ENCODE data around the gene PAX2.

PAX2 gene

DNA sequence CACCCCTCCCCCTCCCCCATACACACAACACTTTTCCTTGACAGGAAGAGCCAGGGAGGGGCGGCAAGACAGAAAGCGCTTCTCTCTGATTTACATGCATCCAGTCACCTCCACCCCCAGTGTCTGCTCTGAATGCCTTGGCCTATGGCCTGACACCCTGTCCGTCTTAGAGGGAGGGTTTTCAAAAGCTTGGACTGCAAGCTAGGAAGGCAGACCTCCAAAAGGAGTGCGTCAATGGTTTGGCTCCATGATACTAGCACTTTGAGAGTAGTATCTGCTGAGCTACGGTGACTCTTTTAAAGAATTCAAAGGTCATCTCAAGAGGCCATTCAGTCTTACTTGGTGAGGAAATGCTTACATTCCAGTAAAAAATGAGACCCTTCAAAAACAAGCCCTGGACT lies 20.3 kb upstream of the PAX2 start:
- no peak for DNase-seq

DNA sequence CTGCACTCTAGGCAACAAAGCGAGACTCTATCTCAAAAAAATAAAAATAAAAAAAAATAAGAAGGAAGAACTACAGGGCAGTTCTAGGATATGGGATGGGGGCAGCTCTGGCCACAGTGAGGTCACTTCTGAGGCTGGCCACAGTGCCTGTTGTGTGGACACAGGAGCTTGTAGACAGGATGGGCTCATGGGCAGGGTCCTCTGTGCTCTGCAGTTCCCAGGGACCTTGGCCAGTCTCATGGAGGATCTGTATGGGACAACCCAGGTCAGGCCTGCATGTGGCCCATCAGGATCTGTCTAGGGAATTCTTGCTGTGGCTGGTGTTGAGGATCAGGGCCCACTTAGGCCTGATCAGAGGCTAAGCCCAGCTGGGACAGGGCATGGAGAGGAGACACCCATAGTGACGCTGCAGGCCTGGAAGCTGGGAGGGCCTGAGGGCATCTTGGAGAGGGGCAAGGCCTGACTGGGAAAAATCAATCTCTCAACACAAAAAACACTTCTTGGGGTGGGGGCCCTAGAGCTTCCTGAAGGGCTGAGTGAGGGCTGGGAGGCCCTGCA lies 19.4 kb upstream of the PAX2 start:
- DNase-seq, result no peak

DNA sequence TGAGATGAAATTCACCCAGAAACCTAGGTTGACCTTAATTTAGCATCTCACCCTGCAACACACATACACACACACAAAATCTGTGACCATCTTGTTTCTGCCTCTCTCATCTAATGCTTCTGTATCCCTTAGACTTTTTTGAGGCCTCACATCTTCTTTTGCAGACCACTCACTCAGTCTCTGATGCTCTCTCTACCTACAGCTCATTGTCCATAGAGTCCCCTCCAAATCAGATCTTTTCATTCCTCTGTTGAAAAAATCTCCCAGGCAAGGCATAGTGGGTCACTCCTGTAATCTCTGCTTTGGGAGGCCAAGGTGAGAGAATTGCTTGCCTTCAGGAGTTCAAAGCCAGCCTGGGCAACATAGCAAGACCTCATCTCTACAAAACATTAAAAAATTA lies 17.6 kb upstream of the PAX2 start:
- no peak for DNase-seq

DNA sequence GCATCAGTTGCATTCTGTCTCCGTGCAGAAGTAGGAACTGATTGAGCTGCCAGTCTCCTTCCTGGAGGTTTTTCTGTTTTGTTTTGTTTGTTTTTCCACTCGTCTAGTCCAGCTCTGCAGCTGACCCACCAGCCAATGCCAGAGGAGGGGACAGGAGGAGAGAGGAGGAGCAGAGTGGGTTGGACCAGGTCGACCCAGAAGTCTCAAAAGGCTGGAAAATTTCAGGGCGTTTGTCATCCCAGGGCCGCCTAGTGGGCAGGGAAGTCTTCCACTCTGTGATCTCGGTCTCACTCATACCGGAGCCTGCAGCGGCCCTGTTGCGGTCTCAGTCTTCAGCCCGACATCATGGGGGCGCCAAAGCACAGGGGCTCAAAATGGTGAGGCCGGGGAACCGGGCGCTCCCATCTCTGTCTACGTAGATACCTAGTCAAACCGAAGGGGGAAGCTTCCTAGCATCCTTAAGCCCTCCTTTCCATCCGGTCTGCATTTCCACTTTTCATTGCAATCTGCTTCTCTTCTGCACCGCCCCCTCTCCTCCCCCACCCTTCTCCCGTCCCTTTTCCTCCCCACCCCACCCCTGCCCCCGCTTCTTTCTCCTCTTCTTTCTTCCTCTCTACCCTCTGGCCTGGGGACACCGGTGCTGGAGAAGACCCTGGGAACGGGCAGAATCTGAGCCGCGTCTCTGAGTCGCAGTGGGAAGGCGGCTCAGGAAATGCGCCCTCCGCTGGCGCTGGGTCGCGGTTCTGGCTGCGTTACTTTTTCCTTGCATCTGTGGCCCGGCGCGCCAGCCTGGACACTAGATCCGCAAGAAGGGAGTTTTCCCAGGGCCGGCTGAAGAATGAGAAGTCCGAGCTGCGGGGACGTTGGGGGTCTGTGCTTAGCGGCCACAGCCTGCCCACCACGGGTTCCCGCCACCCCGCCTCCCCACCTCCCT lies 16.2 kb upstream of the PAX2 start:
- peak; percentile 70 to 73 for DNase-seq

DNA sequence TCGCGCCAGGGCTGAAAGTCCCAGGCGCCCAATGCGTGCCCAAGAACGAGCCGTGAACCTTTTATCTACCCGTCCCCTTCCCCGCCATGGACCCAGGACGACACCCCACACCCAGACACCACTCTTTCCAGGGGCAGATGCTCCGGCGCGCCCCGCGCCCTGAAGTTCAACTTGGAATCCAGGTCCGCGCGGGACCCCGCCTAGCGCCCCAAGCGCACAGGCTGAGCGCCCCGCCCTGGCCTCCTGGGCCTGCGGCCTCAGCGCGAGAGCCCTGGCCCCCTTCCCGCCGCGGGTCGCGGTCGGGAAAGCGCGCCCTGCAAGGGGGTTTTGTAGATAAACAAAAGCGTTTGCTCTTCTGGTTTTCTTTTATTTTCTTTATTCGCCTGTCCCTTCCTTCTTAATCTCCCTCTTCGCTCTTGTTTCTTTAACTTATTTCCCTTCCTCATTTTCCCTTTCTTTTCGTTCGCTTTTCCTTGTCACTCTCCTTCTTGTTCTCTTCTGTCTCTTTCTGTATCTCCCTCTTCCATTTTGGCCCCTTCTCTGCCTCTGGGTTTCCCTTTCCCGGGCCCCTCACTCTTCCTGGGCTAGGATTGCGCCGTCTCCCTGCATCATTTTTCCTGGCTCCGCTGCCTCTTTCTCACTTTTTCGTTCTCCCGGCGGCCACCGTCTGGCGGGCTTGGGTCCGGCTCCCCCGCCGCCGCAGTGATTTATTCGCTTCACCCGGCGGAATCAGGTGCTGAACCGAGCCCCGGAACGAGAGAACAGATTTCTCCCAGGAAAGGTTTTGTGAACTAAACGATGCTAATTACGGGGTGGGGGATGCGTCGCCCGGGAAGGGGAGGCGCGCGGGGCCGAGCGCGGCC lies 15.3 kb upstream of the PAX2 start:
- DNase-seq, result peak in 1 of 2 experiments; percentile 23

DNA sequence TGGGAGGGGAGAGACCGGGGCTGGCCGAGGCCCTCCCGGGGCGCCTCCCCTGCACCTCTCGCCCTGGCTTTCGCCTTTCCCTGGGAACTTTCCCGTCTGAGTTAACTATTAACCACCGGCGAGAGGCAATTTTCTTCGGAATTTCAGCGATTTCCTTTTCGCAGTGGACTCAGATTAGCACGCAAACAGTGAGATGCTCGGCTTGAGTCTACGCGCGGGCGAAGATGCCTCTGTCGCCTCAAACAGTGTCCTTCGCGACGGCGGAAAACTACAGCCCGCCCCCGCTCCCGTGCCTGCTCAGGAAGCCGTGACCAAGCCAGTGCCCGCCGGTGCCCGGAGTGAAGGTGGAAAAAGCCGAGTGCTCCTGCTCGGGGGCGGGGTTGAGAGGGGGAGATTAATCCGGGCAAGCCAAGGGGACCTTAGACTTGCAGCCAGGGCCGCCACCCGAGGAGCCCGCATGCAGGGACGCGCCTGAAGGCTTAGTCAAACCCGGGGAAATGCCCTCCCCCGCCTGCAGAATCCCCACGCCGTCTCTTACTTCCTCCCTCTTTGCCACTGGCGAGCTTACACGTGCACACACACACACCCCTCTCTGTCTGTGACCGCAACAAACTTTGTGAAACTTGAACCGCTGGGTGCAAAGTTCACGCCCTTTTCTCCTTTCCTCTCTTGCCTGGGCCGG lies 14.5 kb upstream of the PAX2 start:
- no peak for DNase-seq

DNA sequence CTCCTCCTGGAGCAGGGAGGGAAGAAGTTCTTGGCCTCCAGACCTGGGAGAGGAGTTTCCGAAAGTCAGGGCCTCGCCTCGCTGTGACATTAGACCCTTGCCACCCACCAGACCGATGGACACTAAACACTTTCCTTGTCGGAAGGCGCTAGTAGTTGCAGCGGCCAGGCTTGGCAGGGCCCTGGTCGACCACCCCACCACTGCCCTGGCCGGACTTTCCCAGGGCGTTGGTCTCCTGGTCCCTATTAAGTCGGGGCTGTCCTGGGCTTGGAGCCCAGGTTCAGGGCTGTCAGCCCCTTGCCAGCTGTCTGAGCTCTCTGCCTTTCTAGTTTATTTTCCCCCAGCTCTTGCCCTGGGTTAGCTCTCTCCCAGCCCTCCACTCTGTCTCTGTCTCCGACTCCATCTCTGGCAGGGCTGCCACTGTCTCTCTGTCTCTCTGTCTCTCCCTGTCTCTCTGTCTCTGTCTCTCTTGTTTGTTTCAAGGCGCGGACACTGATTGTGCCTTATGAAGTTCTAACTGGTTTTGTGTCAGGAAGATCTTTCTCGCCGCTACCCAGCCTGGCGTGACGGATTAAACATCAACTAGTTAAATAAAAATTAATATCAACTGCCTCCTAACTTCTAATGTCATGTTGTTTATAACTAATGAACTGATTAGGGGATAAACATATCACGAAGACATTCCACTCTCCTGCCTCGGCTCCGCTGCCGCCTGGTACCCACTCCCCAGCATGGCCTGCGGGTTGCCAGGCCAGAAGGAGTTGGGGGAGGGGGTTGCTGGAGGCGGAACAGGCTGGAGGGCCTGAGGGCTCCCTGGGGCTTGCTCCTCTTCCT lies 13.8 kb upstream of the PAX2 start:
- no peak for DNase-seq

DNA sequence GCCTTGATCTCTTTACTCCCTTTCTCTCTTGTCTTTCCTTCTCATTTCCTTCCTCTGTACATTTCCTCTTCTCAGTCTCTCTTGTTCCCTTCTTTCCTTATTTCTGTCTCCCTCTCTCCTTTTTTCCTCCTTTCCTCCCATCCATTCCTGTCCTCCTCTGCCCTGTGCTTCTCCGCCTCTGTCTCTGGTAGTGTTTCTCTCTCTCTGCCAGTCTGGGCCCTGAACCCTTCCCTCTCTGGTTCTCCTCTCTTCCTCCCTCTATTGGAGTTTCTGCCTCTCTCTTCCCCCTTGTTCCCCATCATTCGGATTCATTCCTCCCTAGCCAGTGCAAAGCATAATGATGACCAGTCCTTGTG lies 13.2 kb upstream of the PAX2 start:
- no peak for DNase-seq

DNA sequence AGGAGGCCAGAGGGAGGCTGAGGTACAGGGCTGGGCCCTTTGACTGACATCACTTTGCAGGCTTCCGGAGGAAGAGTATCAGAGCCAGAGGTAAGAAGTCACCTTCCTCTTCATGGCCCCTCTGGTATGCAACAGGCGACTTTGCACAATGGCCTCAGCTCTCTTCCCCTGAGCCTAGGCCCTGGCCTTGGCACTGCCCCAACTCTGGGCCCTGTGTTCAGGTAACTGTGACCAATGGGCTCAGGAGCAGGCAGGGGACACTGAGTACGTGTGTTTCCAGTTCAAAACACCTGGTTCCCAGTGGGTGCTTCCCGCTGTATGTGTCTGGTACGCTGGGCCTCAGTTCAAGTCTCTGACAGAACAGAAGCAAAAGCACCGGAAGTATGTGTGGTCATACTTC lies 12.1 kb upstream of the PAX2 start:
- no peak for DNase-seq

DNA sequence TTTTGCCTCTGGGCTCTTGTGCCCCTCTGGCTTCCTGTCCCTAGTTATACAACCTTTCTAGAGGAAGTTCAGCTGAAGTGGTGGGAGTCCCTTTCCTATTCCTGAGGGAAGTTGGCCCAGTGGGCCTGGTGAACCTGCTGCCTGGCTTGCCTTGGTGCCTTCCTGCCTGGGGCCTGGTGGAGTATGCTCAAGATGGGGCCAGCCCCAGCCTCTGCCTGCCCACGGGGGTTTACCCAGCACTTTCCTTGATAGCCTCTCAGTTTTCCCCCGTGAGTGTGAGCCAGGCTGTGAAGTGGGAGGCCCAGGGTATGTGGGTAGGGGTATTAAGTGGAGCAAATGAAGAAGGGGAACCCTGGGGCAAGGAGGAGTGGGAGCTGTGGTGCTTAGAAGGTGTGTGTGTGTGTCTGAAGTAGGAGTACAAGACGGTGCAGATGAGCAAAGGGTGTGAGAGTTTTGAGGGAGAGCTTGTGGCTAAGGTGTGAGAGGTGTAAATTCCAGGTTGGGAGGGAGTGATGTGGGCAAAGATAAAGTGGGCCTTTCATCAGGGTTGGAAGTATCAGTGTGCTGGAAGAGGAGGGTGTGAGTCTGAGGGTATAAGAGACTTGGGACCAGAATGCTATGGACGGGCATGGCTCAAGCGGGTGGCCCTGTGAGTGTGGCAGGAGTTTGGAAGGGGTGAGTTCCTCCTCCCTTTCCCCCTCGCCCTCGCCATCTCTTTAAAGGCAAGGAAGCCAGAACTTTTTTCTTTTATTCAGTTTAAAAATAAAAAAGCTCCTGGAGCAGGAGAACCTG lies 10.9 kb upstream of the PAX2 start:
- no peak for DNase-seq

DNA sequence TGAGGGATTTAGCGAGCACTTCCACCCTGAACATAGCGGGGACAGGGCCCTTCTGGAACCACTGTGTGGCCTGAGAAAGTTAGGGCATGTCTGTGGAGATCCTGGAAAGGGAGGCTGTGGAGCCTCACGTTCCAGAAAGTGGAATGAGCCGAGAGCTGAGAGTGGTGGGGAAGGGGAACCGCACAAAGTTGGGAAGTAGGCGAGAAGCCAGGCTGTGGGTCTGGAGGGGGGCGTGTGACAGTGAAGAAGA lies 10.4 kb upstream of the PAX2 start:
- no peak for DNase-seq

DNA sequence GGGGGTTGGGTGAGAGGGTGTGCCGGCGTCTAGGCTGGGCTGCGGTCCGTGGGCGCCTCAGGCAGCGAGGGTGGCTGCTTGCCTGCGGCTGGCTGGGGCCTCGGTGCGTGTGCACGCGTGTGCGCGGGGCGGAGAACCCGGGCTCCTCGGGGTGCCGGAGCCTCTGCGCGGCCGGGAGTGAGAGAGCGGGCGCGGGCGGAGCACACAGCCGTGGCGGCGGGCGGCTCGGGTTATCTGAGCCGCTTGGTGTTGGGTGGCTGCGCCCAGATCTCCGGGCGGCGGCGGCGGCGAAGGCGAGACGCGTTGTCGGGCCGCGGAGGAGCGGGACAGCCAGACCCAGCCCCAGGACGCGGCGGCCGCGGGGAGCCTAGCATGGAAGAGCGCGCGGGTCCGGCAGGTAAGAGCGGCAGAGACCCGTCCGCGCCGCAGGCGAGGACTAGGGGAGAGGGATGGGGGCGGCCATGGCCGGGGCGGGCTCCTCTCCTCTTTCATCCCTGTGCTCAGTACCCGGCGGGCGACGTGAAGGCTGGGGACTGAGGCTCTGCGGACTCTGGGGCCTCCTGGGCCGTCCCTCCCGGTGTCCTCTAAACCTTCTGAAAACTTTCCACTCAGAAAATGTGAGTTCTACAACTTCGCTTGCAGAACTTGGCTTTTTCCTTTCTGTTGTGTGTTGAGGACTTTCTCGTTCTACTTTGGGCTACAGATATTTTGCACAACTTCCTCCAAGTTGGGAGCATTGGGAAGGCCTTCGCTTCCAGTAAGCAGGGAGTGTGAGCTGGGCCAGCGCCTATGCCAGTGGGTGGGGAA lies 9.8 kb upstream of the PAX2 start:
- no peak for DNase-seq

DNA sequence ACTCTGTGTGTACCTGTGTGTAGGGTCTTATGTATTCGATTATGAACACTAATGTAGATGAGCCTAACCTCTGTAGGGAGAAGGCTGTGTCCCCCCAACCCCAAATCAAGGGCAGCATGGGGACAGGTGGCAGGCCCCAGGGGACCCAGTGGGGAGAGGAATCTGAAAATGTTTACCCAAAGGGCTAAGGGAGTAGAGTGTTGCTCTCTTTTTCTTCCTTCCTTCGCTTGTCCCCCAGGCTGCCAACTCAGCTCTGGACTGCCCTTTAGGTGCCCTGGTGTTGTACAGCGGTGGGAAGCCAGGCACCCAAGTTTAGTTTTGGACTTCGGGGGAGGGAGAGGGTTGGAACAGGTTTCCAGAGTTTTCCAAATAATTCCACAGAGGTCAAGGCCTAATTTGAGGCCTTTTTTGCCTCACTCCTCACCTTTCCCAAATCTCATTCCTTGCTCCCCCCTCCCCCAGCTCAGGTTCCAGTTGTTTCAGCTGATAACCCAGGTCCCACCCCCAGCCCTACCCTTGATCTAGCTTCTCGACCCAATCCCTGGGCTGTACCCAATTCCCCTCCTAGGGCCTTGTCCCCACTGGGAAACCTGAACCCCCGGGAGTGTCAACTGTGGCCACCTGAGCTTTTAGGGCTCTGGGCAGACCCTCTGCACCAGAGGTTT lies 9.1 kb upstream of the PAX2 start:
- no peak for DNase-seq

DNA sequence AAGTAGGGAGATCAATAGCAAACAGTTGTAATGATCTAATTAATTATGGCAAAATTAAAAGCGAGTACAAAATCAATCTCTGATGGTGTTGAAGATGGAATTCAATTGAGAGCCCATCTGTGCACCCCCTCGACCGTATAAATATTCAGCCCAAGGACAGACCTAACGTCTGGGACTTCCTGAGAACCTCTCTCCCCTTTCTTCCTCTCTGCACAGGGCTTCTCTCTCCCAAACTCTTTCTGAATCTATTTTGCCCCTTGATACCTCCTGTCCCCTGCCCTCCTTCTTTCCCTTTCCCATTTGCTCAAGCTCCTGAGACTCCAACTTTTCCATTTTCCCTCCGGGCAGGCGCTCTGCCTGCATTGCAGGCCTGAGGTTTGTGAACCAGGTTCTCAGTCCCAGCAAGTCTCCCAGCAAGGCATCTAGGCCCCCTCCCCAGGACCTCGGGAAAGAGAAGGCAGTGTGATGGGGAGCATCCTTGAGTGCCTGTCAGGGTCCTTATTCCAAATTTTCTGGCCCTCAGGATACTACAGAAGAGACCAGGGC lies 8.5 kb upstream of the PAX2 start:
- DNase-seq, result no peak

DNA sequence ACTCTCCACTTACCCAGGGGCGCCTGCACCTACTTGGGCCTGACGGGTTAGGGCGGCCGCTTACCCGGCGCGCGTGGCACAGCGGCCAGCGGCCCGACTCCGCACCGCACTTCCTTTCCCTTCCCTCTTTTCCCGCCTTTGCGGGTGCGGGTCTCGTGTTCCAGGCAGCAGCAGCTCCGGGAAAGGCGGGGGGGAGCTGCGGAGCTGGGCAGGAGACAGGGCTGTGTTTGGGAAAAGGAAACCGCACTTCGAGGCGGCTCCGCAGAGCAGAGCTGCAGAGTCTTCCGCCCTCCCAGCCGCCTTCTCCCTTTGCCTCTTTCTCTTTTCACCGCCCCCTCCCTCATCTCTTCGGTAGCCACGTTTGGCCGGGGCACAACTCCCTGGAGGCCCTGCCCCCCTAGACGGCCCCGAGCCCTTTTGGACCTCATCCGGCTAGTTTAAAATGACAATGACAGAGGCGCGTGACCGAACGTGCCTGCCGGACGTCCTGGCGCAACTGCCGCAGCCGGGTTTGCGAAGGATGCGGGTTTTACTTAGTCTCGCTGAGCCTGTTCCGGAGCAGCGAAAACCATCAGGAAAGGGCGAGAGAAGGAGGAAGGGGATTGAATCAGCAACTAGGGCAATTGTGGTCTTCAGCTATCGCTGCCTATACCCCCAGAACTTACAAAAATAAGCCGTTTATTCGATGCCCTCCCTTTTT lies 7.9 kb upstream of the PAX2 start:
- DNase-seq, result no peak

DNA sequence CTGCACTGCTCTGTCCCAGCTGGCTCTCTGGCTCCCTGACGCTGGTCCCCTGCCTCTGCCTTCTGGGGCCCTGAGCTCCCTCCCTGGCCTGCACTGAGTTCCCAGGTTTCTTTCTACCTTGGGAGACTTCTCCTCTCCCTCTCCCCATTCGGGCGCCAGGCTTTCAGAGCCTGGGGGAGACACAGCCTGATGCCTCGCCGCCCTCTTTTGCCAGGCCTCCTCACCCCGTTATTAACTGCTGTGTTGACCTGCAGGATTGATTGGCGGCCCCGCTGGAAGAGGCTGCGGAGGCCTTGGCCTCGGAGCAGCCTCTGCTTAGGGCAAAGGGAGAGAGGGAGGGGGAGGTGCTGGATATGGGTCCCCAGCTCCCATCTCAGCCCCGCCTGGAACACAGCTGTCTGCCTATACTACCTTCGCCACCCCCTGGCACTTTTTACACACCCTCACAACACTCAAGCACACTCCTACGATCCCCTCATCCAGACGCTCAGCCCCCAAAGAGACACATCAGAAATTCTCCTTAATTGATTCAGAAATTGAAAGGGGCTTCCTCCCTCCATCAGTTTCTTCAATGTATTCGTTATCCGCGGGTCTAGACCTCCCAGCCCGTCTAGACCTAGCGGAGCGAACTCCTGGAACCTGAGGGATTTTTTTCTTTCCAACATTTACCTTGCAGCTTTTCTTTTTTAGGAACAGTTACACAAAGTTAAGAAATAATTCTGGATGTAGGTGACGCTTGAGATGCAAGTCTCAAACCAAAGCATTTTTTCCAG lies 7.1 kb upstream of the PAX2 start:
- no peak for DNase-seq

DNA sequence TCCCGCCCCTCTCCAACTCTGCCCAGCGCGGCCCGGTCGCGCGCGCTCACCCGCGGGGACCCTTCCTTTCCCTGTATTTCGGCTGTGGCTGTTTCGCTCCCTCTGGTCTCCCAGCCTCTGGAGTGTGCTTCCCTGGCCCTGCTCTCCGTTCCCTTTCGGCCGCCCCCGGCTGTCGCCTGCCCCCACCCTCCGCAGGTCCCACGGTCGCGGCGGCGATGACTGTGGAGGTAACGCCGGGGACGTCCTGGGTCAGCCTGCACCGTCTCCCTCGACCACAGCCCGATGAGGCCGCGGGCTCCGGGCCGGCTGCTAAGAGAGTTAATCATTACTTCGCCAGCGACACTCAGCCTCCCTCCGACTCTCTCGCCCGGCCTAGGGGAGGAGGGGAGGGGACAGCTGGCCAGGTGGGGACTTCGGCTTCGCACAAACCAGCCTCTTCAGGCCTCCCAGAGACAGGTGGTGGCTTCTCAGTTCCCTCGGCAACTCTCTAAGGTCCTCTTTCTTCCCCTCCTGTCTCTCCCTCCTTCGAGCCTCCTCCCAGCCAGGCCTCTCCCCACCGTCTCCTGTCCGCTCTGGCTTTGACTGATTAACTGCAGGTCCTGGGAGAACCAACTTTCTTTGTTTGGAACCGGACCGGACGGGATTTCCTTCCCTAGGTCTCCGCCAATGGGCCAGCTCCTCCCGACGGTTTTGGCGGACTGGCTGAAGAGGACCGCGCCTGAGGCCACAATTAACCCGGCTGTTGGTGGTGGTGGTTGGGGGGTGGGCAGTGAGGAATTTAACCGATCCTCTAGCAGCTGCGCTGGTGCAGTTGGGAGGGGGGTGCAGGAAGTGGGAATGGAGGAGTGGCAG lies 5.6 kb upstream of the PAX2 start:
- no peak for DNase-seq

All from NCI-H1930 (cell line).